Glutamatergic neuron (in vitro differentiated cells): ENCODE results near the gene SEMA3D. TPM values are rescaled to one million over a fixed set of nuclear protein-coding genes. Genes with fewer than 3 reads are reported as not detected.

Experiments used
- DNase-seq: peaks from one replicate; pipeline ENCODE4 v3.0.0; 2022
- H3K27ac Mint-ChIP-seq: one replicate; pipeline ENCODE4 v1.8.0; 2020; ENCODE audit warnings: mild to moderate bottlenecking, mixed read lengths, inconsistent platforms; ENCODE audit not compliant: unreplicated experiment
- H3K27me3 Mint-ChIP-seq: one replicate; pipeline ENCODE4 v1.8.0; 2020; ENCODE audit warnings: mild to moderate bottlenecking, moderate library complexity, mixed read lengths, inconsistent platforms; ENCODE audit not compliant: unreplicated experiment
- H3K36me3 Mint-ChIP-seq: one replicate; pipeline ENCODE4 v1.8.0; 2020; ENCODE audit warnings: mild to moderate bottlenecking, mixed read lengths, inconsistent platforms; ENCODE audit not compliant: unreplicated experiment
- H3K4me1 Mint-ChIP-seq: one replicate; pipeline ENCODE4 v1.8.0; 2020; ENCODE audit warnings: mild to moderate bottlenecking, low read depth, mixed read lengths, inconsistent platforms; ENCODE audit not compliant: unreplicated experiment
- H3K4me3 Mint-ChIP-seq: one replicate; pipeline ENCODE4 v1.8.0; 2020; ENCODE audit warnings: mild to moderate bottlenecking, mixed read lengths, inconsistent platforms; ENCODE audit not compliant: unreplicated experiment
- H3K9me3 Mint-ChIP-seq: one replicate; pipeline ENCODE4 v1.8.0; 2020; ENCODE audit warnings: mild to moderate bottlenecking, moderate library complexity, mixed read lengths, inconsistent platforms; ENCODE audit not compliant: unreplicated experiment
- total RNA-seq: library from RNA; stranded (reverse); fragmentation: NEBNext Ultra II Directional; extraction: Animal tissue kit (Norgen Biotek cat#: 25700); gene quantifications from one replicate; pipeline ENCODE4 v1.2.1, GENCODE V29; 2021; ENCODE audit not compliant: unreplicated experiment
- TF ChIP-seq, protein P1 (sequence below): fragments of 200-600 bp; sonication (generic); IDR thresholded peaks from one replicate; pipeline ENCODE4 v1.5.0; 2021; ENCODE audit not compliant: partially characterized antibody, unreplicated experiment

SEMA3D gene
- total RNA-seq, 1 donor from 2014 or later: 13.6 TPM

DNA sequence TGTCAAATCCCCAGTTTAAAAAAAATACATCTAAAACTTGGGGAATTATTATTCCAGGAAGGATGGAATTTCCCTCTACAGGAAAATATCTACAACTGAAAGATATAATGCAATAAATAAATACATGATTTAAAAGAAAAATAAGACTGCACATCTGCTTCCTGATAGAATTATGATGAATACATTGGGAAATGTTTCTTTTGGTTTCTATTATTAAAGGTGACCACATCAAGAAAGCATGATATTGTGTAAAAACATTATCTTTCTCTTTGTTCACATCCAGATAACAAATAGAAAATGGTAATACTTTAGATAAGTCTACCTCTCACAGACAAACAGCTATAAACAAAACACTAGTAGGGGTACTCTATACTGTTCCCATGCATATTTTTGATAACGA, 19.2 kb downstream of the SEMA3D start:
- TF ChIP-seq, protein P1, sequence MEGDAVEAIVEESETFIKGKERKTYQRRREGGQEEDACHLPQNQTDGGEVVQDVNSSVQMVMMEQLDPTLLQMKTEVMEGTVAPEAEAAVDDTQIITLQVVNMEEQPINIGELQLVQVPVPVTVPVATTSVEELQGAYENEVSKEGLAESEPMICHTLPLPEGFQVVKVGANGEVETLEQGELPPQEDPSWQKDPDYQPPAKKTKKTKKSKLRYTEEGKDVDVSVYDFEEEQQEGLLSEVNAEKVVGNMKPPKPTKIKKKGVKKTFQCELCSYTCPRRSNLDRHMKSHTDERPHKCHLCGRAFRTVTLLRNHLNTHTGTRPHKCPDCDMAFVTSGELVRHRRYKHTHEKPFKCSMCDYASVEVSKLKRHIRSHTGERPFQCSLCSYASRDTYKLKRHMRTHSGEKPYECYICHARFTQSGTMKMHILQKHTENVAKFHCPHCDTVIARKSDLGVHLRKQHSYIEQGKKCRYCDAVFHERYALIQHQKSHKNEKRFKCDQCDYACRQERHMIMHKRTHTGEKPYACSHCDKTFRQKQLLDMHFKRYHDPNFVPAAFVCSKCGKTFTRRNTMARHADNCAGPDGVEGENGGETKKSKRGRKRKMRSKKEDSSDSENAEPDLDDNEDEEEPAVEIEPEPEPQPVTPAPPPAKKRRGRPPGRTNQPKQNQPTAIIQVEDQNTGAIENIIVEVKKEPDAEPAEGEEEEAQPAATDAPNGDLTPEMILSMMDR: no peak
- H3K27ac Mint-ChIP-seq: no peak overlapping the region
- H3K36me3 Mint-ChIP-seq: no peaks in the 10 kb centered on the region
- DNase-seq: no peak
- H3K4me3 Mint-ChIP-seq: no peak overlapping the region
- H3K27me3 Mint-ChIP-seq: no peaks in the 10 kb centered on the region
- no peaks in the 10 kb centered on the region for H3K4me1 Mint-ChIP-seq
- H3K9me3 Mint-ChIP-seq: no peaks in the 10 kb centered on the region

DNA sequence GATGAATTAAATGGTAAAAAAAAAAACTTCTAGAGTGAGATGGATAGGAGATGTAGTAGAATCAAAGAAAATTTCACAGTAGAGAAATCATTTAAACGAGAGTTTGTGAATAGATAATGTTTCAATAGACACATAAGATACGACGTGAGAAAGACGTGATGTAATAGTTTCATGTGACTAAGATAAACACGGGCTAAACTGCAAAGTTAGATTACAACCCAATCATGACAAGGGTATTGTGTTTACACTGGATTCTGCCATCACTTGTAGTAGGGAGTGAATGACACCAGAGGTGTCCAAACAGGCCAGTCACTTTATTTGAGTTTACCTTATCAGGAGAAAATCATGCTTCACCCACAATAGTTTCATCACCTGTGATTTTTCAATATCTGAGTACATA, 21.6 kb downstream of the SEMA3D start:
- peaks cover under 1% of the 10 kb centered on the region for H3K9me3 Mint-ChIP-seq
- TF ChIP-seq, protein P1: no peak
- no peak for DNase-seq
- H3K4me1 Mint-ChIP-seq: no peaks in the 10 kb centered on the region
- no peaks in the 10 kb centered on the region for H3K36me3 Mint-ChIP-seq
- H3K27me3 Mint-ChIP-seq: no peaks in the 10 kb centered on the region
- H3K27ac Mint-ChIP-seq: no peak overlapping the region
- H3K4me3 Mint-ChIP-seq: no peak overlapping the region

DNA sequence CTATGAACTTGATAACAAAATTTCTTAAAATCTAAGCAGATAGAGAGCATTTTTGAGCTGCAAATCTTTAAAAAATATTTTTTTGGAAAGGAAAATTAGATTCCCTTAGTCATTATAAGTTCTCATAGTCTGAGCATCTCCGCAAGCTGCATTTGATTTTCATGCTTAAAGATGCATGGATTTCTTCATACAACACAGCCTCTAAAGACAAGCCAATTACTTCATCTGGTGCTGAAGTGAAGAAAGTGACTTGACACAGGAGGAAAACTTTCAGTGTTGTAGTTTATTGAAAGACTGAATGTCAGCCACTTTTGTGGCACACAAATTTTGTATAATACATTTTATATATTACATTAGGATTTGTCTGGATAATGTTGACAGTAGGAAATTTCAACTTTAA, 22.5 kb downstream of the SEMA3D start:
- Mint-ChIP-seq H3K27me3 (no peaks in the 10 kb centered on the region), H3K4me1 (no peaks in the 10 kb centered on the region), H3K36me3 (peaks cover 3% of the 10 kb centered on the region), H3K9me3 (peaks cover 2% of the 10 kb centered on the region), H3K4me3 (no peak overlapping the region), H3K27ac (no peak overlapping the region)
- TF ChIP-seq, protein P1: no peak
- DNase-seq: no peak

DNA sequence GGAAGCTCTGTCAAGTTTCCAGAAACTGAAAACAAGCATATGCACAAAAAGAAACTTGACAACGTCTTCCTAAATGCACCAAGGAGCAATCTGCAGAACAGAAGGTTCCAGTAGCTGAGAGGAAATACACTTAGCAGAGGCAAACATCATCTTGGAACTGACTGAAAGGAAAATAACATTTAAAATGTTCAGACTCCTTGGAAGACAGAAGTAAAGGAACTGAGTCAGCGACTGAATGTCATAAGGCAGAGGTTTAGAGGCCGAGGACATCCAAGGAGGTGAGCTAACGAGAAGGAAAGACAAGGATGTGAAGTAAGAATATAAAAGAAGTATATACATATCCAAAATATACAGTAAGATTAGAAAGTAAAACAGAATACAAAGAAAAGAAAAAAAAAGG, 24.1 kb downstream of the SEMA3D start:
- Mint-ChIP-seq H3K36me3 (peaks cover 12% of the 10 kb centered on the region), H3K9me3 (peaks cover 2% of the 10 kb centered on the region), H3K4me1 (no peaks in the 10 kb centered on the region), H3K27me3 (no peaks in the 10 kb centered on the region), H3K27ac (no peak overlapping the region), H3K4me3 (no peak overlapping the region)
- DNase-seq: no peak
- TF ChIP-seq, protein P1: no peak

DNA sequence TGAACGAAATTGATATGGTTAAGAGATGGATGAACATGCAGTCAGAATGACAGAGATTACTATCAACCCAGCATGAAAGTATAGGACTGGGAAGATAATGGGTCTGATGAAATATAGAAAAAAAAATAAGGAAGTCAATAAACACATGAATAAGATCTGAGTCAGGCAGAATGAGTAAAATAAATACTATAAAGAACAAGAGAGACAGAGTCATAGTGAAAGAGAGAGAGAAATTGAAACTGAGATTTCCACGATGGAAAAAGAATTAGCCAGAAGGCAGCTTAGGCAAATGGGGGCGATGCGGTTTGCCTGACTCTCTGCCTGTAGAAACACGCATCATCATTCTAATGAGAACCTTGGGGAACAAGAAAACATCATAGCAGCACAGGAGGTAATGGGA, 26.6 kb downstream of the SEMA3D start:
- H3K36me3 Mint-ChIP-seq: peaks cover 12% of the 10 kb centered on the region
- no peaks in the 10 kb centered on the region for H3K4me1 Mint-ChIP-seq
- no peak overlapping the region for H3K27ac Mint-ChIP-seq
- H3K27me3 Mint-ChIP-seq: no peaks in the 10 kb centered on the region
- H3K9me3 Mint-ChIP-seq: peaks cover 2% of the 10 kb centered on the region
- TF ChIP-seq, protein P1: no peak
- no peak for DNase-seq
- no peak overlapping the region for H3K4me3 Mint-ChIP-seq
